ENCODE data around the gene PRICKLE1. TPM values are rescaled to one million over a fixed set of nuclear protein-coding genes. Genes with fewer than 3 reads are reported as not detected.

The PRICKLE1 gene
- total RNA-seq, 1 experiment from 2014 or later = 7.0 TPM

DNA sequence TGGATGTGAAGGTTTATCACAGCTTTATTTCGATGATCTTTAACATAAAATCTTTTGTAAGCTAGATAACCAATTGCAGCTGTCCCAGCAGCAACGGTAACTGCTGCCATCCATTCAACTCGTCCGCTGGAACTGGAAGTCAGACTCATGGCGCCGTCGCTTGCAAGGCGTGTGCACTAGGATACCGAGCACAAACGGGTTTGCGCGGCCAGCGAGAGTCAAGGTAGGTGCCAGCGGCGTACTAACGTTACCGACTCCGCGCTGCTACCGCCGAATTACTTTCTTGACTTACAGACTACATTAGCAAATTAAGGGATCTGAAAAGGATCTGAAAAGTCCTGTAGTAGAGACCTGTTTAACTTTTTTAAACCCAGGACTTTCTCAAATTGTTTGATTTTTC, 47.4 kb upstream of the PRICKLE1 start:
- no peaks in the 10 kb centered on the region for H3K79me2 ChIP-seq (ENCODE audit: low read depth)
- H3K9me3 ChIP-seq (ENCODE audit: insufficient read depth, low read depth) = no peaks in the 10 kb centered on the region
- TF ChIP-seq, protein P1, sequence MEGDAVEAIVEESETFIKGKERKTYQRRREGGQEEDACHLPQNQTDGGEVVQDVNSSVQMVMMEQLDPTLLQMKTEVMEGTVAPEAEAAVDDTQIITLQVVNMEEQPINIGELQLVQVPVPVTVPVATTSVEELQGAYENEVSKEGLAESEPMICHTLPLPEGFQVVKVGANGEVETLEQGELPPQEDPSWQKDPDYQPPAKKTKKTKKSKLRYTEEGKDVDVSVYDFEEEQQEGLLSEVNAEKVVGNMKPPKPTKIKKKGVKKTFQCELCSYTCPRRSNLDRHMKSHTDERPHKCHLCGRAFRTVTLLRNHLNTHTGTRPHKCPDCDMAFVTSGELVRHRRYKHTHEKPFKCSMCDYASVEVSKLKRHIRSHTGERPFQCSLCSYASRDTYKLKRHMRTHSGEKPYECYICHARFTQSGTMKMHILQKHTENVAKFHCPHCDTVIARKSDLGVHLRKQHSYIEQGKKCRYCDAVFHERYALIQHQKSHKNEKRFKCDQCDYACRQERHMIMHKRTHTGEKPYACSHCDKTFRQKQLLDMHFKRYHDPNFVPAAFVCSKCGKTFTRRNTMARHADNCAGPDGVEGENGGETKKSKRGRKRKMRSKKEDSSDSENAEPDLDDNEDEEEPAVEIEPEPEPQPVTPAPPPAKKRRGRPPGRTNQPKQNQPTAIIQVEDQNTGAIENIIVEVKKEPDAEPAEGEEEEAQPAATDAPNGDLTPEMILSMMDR (conservative IDR thresholded peaks at IDR 0.05) = no peak
- no peak for TF ChIP-seq EZH2 (IDR thresholded peaks at IDR 0.05; ENCODE audit: low read depth)
- H3K4me2 ChIP-seq = no peak overlapping the region
- BruUV-seq (replicated peaks) = no TSS peak
- no peak overlapping the region for H3K27ac ChIP-seq
- H2AFZ ChIP-seq = no peak overlapping the region
- H3F3A ChIP-seq (ENCODE audit: insufficient read depth, low read depth) = no peaks in the 10 kb centered on the region
- H3K4me3 ChIP-seq = no peak overlapping the region
- no peak for DNase-seq
- intact Hi-C loops (cut with micrococcal nuclease; ENCODE audit: unreplicated experiment) = no loop called here
- H3K36me3 ChIP-seq (ENCODE audit: low read depth) = no peaks in the 10 kb centered on the region
- no peaks in the 10 kb centered on the region for H3K27me3 ChIP-seq (ENCODE audit: insufficient read depth, low read depth)
- ChIA-PET POLR2A (ENCODE audit: unreplicated experiment) (no interaction called here), CTCF (interaction anchor here (0.6 kb wide), 1 partner anchor 74 kb away, joined by 7 read pairs; no protein-coding TSS in a partner anchor)
- no peaks in the 10 kb centered on the region for H4K20me1 ChIP-seq (ENCODE audit: insufficient read depth)
- H3K4me1 ChIP-seq (replicated peaks; ENCODE audit: insufficient read depth) = no peaks in the 10 kb centered on the region
- no peaks in the 10 kb centered on the region for H3K9me2 ChIP-seq (ENCODE audit: insufficient read depth)

DNA sequence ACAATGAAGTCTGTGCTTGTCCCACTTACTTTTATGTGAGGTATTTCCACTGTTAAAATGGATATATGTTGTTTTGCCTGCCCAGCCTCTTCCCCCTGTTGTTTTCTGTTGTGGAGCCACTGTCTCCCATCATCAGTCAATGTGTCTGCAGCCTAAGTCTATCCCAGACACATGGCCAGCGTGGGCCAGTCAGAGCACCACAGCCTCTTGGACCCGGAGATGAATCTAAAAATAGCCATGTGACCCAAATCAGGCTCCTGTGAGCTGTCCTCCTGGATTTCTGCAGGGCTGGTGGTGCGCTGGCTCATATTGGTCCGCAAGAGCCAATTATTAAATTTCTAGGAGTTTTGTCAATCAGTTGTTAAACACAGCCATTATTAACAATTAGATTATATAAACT, 44.0 kb upstream of the PRICKLE1 start:
- Histone ChIP-seq H4K20me1 (ENCODE audit: insufficient read depth) (no peaks in the 10 kb centered on the region), H3K4me3 (no peak overlapping the region), H3K4me2 (no peak overlapping the region), H2AFZ (no peak overlapping the region), H3K27ac (no peak overlapping the region), H3K9me2 (ENCODE audit: insufficient read depth) (no peaks in the 10 kb centered on the region), H3K27me3 (ENCODE audit: insufficient read depth, low read depth) (no peaks in the 10 kb centered on the region), H3K4me1 (replicated peaks; ENCODE audit: insufficient read depth) (0 out of 2 replicates have a peak, but pooled peaks cover 4% of the 10 kb centered on the region), H3F3A (ENCODE audit: insufficient read depth, low read depth) (no peaks in the 10 kb centered on the region), H3K36me3 (ENCODE audit: low read depth) (no peaks in the 10 kb centered on the region), H3K9me3 (ENCODE audit: insufficient read depth, low read depth) (no peaks in the 10 kb centered on the region), H3K79me2 (ENCODE audit: low read depth) (no peaks in the 10 kb centered on the region)
- no peak for TF ChIP-seq EZH2 (IDR thresholded peaks at IDR 0.05; ENCODE audit: low read depth)
- TF ChIP-seq, protein P1 (conservative IDR thresholded peaks at IDR 0.05) = no peak
- BruUV-seq (replicated peaks) = no TSS peak
- CTCF ChIA-PET = no interaction called here
- no peak for DNase-seq
- POLR2A ChIA-PET (ENCODE audit: unreplicated experiment) = no interaction called here
- intact Hi-C loops (cut with micrococcal nuclease; ENCODE audit: unreplicated experiment) = no loop called here

DNA sequence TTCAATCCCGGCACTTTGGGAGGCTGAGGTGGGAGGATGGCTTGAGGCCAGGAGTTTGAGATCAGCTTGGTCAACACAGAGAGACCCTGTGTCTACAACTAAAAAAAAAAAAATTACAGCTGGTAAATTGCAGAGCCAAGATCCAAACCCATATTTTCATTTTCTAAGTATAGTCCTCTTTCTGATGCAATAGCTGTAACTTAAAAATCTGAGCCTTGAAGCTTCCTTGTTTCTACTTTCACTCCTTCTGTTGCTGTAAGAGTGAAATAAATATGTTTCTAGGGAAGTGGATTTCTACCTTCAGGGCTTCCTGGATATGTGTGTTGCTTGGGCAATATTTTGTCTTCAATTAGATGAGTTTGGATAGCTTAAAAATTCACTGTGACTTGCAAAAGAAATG, 42.0 kb upstream of the PRICKLE1 start:
- CTCF ChIA-PET = no interaction called here

More for the DNA sequence above, 42.0 kb upstream of the PRICKLE1 start:
- 0 out of 2 replicates have a peak, but pooled peaks cover 3% of the 10 kb centered on the region for H3K9me3 ChIP-seq (ENCODE audit: insufficient read depth, low read depth)
- no peaks in the 10 kb centered on the region for H3K36me3 ChIP-seq (ENCODE audit: low read depth)
- H3K9me2 ChIP-seq (ENCODE audit: insufficient read depth) = no peaks in the 10 kb centered on the region
- peak overlapping the region; percentile 10; the same call in 1 of the 2 replicates for H3K27ac ChIP-seq
- H2AFZ ChIP-seq = peak overlapping the region; percentile 73
- POLR2A ChIA-PET (ENCODE audit: unreplicated experiment) = no interaction called here
- H3K4me2 ChIP-seq = no peak overlapping the region
- H3F3A ChIP-seq (ENCODE audit: insufficient read depth, low read depth) = no peaks in the 10 kb centered on the region
- 0 out of 2 replicates have a peak, but pooled peaks cover 4% of the 10 kb centered on the region for H3K4me1 ChIP-seq (replicated peaks; ENCODE audit: insufficient read depth)
- H3K4me3 ChIP-seq = no peak overlapping the region
- intact Hi-C loops (cut with micrococcal nuclease; ENCODE audit: unreplicated experiment) = no loop called here
- TF ChIP-seq EZH2 (IDR thresholded peaks at IDR 0.05; ENCODE audit: low read depth) = no peak
- TF ChIP-seq, protein P1 (conservative IDR thresholded peaks at IDR 0.05) = no peak
- no TSS peak for BruUV-seq (replicated peaks)
- no peak for DNase-seq
- H3K79me2 ChIP-seq (ENCODE audit: low read depth) = no peaks in the 10 kb centered on the region
- no peaks in the 10 kb centered on the region for H3K27me3 ChIP-seq (ENCODE audit: insufficient read depth, low read depth)
- no peaks in the 10 kb centered on the region for H4K20me1 ChIP-seq (ENCODE audit: insufficient read depth)

Measured in PC-9 (cell line).